GM10248 (cell line): ENCODE data around the gene TAF6.

Experiments used
- CTCF ChIA-PET: fragments of 300-600 bp; sonication (Branson Sonifier 250); formaldehyde crosslinking; extraction: SDS; loops from one replicate; lab custom pipeline; 2021; ENCODE audit warnings: antibody characterized with exemption; lab: Yijun Ruan, JAX
- POLR2A ChIA-PET: fragments of 350-650 bp; sonication (Branson Sonifier 250); formaldehyde crosslinking; extraction: SDS; loops from one replicate; lab custom pipeline; 2020; ENCODE audit warnings: antibody characterized with exemption; lab: Yijun Ruan, JAX
- DNase-seq: peaks from one replicate; pipeline ENCODE4 v3.0.0; 2012; ENCODE audit errors: extremely low spot score
- TF ChIP-seq, protein P1 (sequence below): IDR thresholded peaks from 2 replicates; pipeline ENCODE4 v1.5.1; 2012; ENCODE audit warnings: mild to moderate bottlenecking, low read depth; ENCODE audit errors: extremely low read depth, missing control alignments, control extremely low read depth

The TAF6 gene

DNA sequence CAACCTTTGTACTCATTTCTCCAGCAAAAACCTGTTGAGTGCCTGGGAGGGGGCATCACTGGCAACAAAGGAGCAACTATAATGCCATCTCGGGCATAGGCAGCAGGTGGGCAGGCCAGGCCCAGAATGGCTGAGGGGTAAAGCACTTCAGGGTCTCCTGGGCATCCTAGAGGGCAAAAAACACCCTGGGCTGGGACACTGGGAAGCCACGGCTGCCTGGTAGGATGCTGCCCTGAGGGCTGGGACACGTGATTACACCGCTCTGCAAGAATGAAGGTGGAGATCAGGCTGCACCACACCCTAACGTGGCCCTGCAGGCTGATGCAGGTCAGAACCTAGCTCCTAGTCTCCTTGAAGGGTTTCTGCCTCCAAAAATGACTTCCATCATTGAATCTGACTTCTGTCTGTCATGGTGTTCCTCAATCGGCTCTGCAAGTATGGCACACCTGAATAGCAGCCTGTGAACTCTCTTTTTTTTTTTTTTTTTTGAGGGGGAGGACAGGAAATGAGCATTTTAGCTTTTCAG lies 43.9 kb upstream of the TAF6 start:
- TF ChIP-seq, protein P1, sequence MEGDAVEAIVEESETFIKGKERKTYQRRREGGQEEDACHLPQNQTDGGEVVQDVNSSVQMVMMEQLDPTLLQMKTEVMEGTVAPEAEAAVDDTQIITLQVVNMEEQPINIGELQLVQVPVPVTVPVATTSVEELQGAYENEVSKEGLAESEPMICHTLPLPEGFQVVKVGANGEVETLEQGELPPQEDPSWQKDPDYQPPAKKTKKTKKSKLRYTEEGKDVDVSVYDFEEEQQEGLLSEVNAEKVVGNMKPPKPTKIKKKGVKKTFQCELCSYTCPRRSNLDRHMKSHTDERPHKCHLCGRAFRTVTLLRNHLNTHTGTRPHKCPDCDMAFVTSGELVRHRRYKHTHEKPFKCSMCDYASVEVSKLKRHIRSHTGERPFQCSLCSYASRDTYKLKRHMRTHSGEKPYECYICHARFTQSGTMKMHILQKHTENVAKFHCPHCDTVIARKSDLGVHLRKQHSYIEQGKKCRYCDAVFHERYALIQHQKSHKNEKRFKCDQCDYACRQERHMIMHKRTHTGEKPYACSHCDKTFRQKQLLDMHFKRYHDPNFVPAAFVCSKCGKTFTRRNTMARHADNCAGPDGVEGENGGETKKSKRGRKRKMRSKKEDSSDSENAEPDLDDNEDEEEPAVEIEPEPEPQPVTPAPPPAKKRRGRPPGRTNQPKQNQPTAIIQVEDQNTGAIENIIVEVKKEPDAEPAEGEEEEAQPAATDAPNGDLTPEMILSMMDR: no peak
- DNase-seq: no peak
- ChIA-PET CTCF (no interaction called here), POLR2A (no interaction called here)

DNA sequence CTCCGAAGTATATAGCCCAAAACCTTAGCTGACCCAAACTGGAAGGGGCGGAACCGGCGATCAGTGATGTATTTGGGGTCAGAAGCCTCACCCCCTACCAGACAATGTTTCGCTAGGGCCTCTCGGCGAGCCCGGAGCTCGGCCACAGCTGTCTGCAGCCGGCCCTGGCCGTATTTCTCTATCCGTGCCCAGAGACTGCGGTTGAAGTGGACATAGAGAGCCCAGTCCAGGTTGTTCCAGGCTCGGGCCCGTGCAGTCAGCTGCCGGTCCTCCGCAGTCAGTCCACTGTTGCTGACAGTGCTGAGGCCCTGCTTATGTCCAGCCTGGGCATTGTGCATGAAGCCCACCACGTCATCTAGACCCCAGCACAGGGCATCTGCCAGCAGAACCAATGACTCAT lies 40.9 kb upstream of the TAF6 start:
- TF ChIP-seq, protein P1: no peak
- CTCF ChIA-PET: interaction anchor here (2.0 to 2.1 kb wide), 2 partner anchors 27 to 29 kb away, joined by 8 to 9 read pairs; no protein-coding TSS in a partner anchor
- no peak for DNase-seq
- POLR2A ChIA-PET: no interaction called here

DNA sequence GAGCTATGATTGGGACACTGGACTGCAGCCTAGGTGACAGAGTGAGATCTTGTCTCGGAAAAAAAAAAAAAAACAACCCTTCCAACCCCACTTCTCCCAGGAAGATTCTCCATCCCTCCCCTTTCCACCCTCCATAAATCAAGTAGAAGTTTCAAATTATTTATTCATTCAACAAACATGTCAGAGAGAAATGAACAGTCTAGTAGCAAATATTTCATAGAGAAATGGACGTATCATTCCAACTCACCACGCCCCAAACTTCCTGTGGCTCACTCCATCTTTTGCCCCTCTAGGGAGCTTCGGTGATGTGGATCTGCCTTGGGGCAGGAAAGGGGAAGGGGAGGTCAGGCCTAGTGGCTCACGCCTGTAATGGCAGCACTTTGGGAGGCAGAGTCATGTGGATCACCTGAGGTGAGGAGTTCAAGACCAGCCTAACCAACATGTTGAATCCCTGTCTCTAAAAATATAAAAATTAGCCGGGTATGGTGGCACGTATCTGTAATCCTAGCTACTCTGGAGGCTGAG lies 40.0 kb upstream of the TAF6 start:
- CTCF ChIA-PET: interaction anchor here (0.9 to 2.1 kb wide), 2 partner anchors 14 to 30 kb away, joined by 4 to 9 read pairs; no protein-coding TSS in a partner anchor

GRCh38 chr7:100158229-100159098 lies 39.3 kb upstream of the TAF6 start, which contains the start of gene TRAPPC14:
TRAPPC14 (minus strand) TSS chr7:100158723; CDS start chr7:100158499, 224 bp downstream.
- TF ChIP-seq, protein P1: no peak
- DNase-seq: peak; percentile 97
- ChIA-PET CTCF (interaction anchor here (0.9 to 2.1 kb wide), 6 partner anchors 14 to 250 kb away, joined by 3 to 9 read pairs (median 4); no protein-coding TSS in a partner anchor), POLR2A (interaction anchor here (0.7 kb wide), 1 partner anchor 57 kb away, joined by 3 read pairs; the partner anchor contains the start of gene AP4M1)

More for the DNA sequence above, 40.0 kb upstream of the TAF6 start:
- DNase-seq: no peak
- POLR2A ChIA-PET: interaction anchor here (0.7 kb wide), 1 partner anchor 58 kb away, joined by 3 read pairs; the partner anchor contains the start of gene AP4M1
- TF ChIP-seq, protein P1: no peak

GRCh38 chr7:100157334-100158228 lies 38.4 kb upstream of the TAF6 start:
- DNase-seq: peak; percentile 41
- TF ChIP-seq, protein P1: no peak
- ChIA-PET POLR2A (interaction anchor here (0.5 to 0.8 kb wide), 2 partner anchors 9 to 735 kb away, joined by 3 to 4 read pairs; partner anchors contain the start of gene LAMTOR4), CTCF (interaction anchor here (0.8 to 3.9 kb wide), 9 partner anchors 9 to 251 kb away, joined by 3 to 24 read pairs (median 3); partner anchors contain the start of gene GAL3ST4)

- POLR2A ChIA-PET: interaction anchor here (0.5 to 0.8 kb wide), 2 partner anchors 8 to 734 kb away, joined by 3 to 4 read pairs; partner anchors contain the start of gene LAMTOR4
- TF ChIP-seq, protein P1: no peak
- CTCF ChIA-PET: interaction anchor here (0.8 to 3.9 kb wide), 8 partner anchors 9 to 251 kb away, joined by 3 to 24 read pairs (median 3); partner anchors contain the start of gene GAL3ST4
- DNase-seq: no peak
Observed at GRCh38 chr7:100157069-100157333, 37.8 kb upstream of the TAF6 start.
